Measurements from ENCODE around the gene GNA15.

GNA15 gene

GRCh38 chr19:3185461-3186159, 49.8 kb downstream of the GNA15 start, which contains the start of gene NCLN (continued):
- TF ChIP-seq KLF9 (tag by site-specific recombination; IDR thresholded peaks at IDR 0.05; ENCODE audit: low read depth): no peak
- TF ChIP-seq ZSCAN5A (tag by site-specific recombination; IDR thresholded peaks at IDR 0.05): no peak
- no peak for TF ChIP-seq ZNF544 (tag by site-specific recombination; IDR thresholded peaks at IDR 0.05)
- TF ChIP-seq ZNF596 (tag by site-specific recombination; IDR thresholded peaks at IDR 0.05): no peak
- TF ChIP-seq ZNF624 (tag by site-specific recombination; IDR thresholded peaks at IDR 0.05): no peak
- no peak for TF ChIP-seq MYNN (tag by site-specific recombination; IDR thresholded peaks at IDR 0.05; ENCODE audit: borderline replicate concordance)
- no peak; the same call in 1 of the 2 replicates for TF ChIP-seq ZNF394 (tag by site-specific recombination; IDR thresholded peaks at IDR 0.05; ENCODE audit: borderline replicate concordance)
- peak; percentile 99 for TF ChIP-seq ZNF76 (tag by site-specific recombination; IDR thresholded peaks at IDR 0.05; ENCODE audit: borderline replicate concordance, low read depth)
- no peak for TF ChIP-seq SETDB1 (IDR thresholded peaks at IDR 0.05; ENCODE audit: insufficient read length, low read length)
- TF ChIP-seq ZNF174 (tag by site-specific recombination; IDR thresholded peaks at IDR 0.05): no peak
- no peak for TF ChIP-seq ZNF214 (tag by site-specific recombination; IDR thresholded peaks at IDR 0.05; ENCODE audit: borderline replicate concordance)
- TF ChIP-seq ZNF23 (tag by site-specific recombination; IDR thresholded peaks at IDR 0.05; ENCODE audit: borderline replicate concordance): no peak
- TF ChIP-seq ZNF24 (tag by site-specific recombination; IDR thresholded peaks at IDR 0.05): 0 out of 2 replicates have a peak, but pooled peaks have one; percentile 14
- TF ChIP-seq YY2 (tag by site-specific recombination; IDR thresholded peaks at IDR 0.05): peak; percentile 41; the same call in 1 of the 2 replicates
- TF ChIP-seq ZNF664 (tag by site-specific recombination; IDR thresholded peaks at IDR 0.05): no peak
- TF ChIP-seq ZFHX2 (tag by site-specific recombination; conservative IDR thresholded peaks at IDR 0.05): no peak
- no peak for TF ChIP-seq HOXD13 (CRISPR knock-in tag; IDR thresholded peaks at IDR 0.05; ENCODE audit: borderline replicate concordance)
- TF ChIP-seq, protein P1, sequence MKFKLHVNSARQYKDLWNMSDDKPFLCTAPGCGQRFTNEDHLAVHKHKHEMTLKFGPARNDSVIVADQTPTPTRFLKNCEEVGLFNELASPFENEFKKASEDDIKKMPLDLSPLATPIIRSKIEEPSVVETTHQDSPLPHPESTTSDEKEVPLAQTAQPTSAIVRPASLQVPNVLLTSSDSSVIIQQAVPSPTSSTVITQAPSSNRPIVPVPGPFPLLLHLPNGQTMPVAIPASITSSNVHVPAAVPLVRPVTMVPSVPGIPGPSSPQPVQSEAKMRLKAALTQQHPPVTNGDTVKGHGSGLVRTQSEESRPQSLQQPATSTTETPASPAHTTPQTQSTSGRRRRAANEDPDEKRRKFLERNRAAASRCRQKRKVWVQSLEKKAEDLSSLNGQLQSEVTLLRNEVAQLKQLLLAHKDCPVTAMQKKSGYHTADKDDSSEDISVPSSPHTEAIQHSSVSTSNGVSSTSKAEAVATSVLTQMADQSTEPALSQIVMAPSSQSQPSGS (tag by site-specific recombination; IDR thresholded peaks at IDR 0.05; ENCODE audit: low read depth): no peak
- TF ChIP-seq, protein P2, sequence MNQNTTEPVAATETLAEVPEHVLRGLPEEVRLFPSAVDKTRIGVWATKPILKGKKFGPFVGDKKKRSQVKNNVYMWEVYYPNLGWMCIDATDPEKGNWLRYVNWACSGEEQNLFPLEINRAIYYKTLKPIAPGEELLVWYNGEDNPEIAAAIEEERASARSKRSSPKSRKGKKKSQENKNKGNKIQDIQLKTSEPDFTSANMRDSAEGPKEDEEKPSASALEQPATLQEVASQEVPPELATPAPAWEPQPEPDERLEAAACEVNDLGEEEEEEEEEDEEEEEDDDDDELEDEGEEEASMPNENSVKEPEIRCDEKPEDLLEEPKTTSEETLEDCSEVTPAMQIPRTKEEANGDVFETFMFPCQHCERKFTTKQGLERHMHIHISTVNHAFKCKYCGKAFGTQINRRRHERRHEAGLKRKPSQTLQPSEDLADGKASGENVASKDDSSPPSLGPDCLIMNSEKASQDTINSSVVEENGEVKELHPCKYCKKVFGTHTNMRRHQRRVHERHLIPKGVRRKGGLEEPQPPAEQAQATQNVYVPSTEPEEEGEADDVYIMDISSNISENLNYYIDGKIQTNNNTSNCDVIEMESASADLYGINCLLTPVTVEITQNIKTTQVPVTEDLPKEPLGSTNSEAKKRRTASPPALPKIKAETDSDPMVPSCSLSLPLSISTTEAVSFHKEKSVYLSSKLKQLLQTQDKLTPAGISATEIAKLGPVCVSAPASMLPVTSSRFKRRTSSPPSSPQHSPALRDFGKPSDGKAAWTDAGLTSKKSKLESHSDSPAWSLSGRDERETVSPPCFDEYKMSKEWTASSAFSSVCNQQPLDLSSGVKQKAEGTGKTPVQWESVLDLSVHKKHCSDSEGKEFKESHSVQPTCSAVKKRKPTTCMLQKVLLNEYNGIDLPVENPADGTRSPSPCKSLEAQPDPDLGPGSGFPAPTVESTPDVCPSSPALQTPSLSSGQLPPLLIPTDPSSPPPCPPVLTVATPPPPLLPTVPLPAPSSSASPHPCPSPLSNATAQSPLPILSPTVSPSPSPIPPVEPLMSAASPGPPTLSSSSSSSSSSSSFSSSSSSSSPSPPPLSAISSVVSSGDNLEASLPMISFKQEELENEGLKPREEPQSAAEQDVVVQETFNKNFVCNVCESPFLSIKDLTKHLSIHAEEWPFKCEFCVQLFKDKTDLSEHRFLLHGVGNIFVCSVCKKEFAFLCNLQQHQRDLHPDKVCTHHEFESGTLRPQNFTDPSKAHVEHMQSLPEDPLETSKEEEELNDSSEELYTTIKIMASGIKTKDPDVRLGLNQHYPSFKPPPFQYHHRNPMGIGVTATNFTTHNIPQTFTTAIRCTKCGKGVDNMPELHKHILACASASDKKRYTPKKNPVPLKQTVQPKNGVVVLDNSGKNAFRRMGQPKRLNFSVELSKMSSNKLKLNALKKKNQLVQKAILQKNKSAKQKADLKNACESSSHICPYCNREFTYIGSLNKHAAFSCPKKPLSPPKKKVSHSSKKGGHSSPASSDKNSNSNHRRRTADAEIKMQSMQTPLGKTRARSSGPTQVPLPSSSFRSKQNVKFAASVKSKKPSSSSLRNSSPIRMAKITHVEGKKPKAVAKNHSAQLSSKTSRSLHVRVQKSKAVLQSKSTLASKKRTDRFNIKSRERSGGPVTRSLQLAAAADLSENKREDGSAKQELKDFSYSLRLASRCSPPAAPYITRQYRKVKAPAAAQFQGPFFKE (tag by site-specific recombination; IDR thresholded peaks at IDR 0.05; ENCODE audit: borderline replicate concordance): no peak
- TF ChIP-seq ZXDB (tag by site-specific recombination; IDR thresholded peaks at IDR 0.05): peak; percentile 80
- no peak for TF ChIP-seq GLIS2 (tag by site-specific recombination; IDR thresholded peaks at IDR 0.05)
- no peak for TF ChIP-seq ZNF623 (tag by site-specific recombination; IDR thresholded peaks at IDR 0.05)
- no peak for TF ChIP-seq KLF17 (tag by site-specific recombination; IDR thresholded peaks at IDR 0.05)
- no peak for TF ChIP-seq ZNF830 (tag by site-specific recombination; IDR thresholded peaks at IDR 0.05; ENCODE audit: low read depth)
- no peak for TF ChIP-seq ZNF211 (tag by site-specific recombination; IDR thresholded peaks at IDR 0.05; ENCODE audit: low read depth)
- no peak for TF ChIP-seq ZNF510 (tag by site-specific recombination; IDR thresholded peaks at IDR 0.05; ENCODE audit: insufficient replicate concordance)
- TF ChIP-seq ZNF626 (tag by site-specific recombination; IDR thresholded peaks at IDR 0.05): no peak; the same call in 1 of the 2 replicates
- no peak for TF ChIP-seq ZBTB20 (tag by site-specific recombination; IDR thresholded peaks at IDR 0.05)
- TF ChIP-seq ZNF555 (tag by site-specific recombination; conservative IDR thresholded peaks at IDR 0.05): no peak
- TF ChIP-seq, protein P3, sequence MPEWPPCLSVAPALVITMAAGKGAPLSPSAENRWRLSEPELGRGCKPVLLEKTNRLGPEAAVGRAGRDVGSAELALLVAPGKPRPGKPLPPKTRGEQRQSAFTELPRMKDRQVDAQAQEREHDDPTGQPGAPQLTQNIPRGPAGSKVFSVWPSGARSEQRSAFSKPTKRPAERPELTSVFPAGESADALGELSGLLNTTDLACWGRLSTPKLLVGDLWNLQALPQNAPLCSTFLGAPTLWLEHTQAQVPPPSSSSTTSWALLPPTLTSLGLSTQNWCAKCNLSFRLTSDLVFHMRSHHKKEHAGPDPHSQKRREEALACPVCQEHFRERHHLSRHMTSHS (tag by site-specific recombination; IDR thresholded peaks at IDR 0.05): no peak
